ENCODE data around the gene MMP7. TPM values are rescaled to one million over a fixed set of nuclear protein-coding genes. Genes with fewer than 3 reads are reported as not detected.

The MMP7 gene, protein sequence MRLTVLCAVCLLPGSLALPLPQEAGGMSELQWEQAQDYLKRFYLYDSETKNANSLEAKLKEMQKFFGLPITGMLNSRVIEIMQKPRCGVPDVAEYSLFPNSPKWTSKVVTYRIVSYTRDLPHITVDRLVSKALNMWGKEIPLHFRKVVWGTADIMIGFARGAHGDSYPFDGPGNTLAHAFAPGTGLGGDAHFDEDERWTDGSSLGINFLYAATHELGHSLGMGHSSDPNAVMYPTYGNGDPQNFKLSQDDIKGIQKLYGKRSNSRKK
- not detected in 2 replicates for total RNA-seq (2012; rRNA removed)
- polyA plus RNA-seq (2012; rRNA removed): not detected in 2 replicates
- polyA plus RNA-seq (2012; cell fraction: cytosol; rRNA removed): not detected in 2 replicates
- polyA plus RNA-seq (2012; cell fraction: nucleus; rRNA removed; ENCODE audit: low replicate concordance): not detected in 2 replicates
- Bru-seq, nascent RNA: not detected
- not detected for BruChase-seq, experiment 1, labeled RNA remaining after a 6-hour chase
- BruChase-seq, experiment 2, labeled RNA remaining after a 2-hour chase: not detected
- long read RNA-seq: 0 reads

- Histone ChIP-seq H3K14ac (replicated peaks; ENCODE audit: low read depth, low read length) (no peak within 1 kb of the TSS), H3K27me3 (ENCODE audit: control insufficient read depth, insufficient read depth, low read length) (peaks cover 3% of the 10 kb centered on the region; the same call in 1 of the 2 replicates), H2AK5ac (ENCODE audit: low read depth, low read length) (peak within 1 kb of the TSS; percentile 40; the same call in 1 of the 2 replicates), H3K56ac (ENCODE audit: extremely low read depth, insufficient read depth, low read length) (no peak within 1 kb of the TSS), H3K9ac (ENCODE audit: low read depth, low read length) (no peak within 1 kb of the TSS), H3K36me3 (ENCODE audit: control insufficient read depth, insufficient read depth, low read length) (no peaks in the 10 kb centered on the region), H2BK5ac (ENCODE audit: low read depth, low read length, poor library complexity, severe bottlenecking) (no peak within 1 kb of the TSS), H3K9me3 (ENCODE audit: control insufficient read depth, insufficient read depth, low read length) (no peaks in the 10 kb centered on the region), H3K4me2 (ENCODE audit: low read depth, low read length) (no peak within 1 kb of the TSS), H4K8ac (ENCODE audit: low read depth in 2 of 2, low read length in 2 of 2) (no peak within 1 kb of the TSS), H2BK120ac (ENCODE audit: low read depth, low read length) (no peak within 1 kb of the TSS), H4K91ac (ENCODE audit: insufficient read depth, low read depth, low read length) (no peak within 1 kb of the TSS), H3K79me1 (ENCODE audit: low read depth in 1 of 2, low read length in 2 of 2) (no peaks in the 10 kb centered on the region), H2AFZ (replicated peaks; ENCODE audit: low read length, poor library complexity) (peak within 1 kb of the TSS; percentile 65), H3K18ac (ENCODE audit: low read depth, low read length) (no peak within 1 kb of the TSS), H3K4me1 (ENCODE audit: control insufficient read depth, insufficient read depth, low read length) (no peaks in the 10 kb centered on the region), H2AK9ac (replicated peaks; ENCODE audit: low read depth, low read length, poor library complexity) (no peak within 1 kb of the TSS), H3K4ac (ENCODE audit: low read depth, low read length) (no peak within 1 kb of the TSS), H3K9me1 (ENCODE audit: insufficient read depth, low read length) (no peaks in the 10 kb centered on the region), H3K27ac (ENCODE audit: insufficient read depth, low read length) (no peak within 1 kb of the TSS), H4K5ac (ENCODE audit: low read depth, low read length) (no peak within 1 kb of the TSS), H2BK20ac (ENCODE audit: low read depth, low read length) (no peak within 1 kb of the TSS), H3K23ac (ENCODE audit: low read depth, low read length) (no peak within 1 kb of the TSS), H4K20me1 (ENCODE audit: insufficient read depth, low read length) (no peaks in the 10 kb centered on the region), H2BK15ac (ENCODE audit: low read depth, low read length) (no peak within 1 kb of the TSS), H3K4me3 (ENCODE audit: insufficient read depth, low read depth, low read length) (no peak within 1 kb of the TSS)
- ATAC-seq (ENCODE audit: low read depth) (no peak; the same call in 1 of the 2 replicates), DNase-seq (peak; percentile 57)
- TF ChIP-seq CEBPB (IDR thresholded peaks at IDR 0.05; ENCODE audit: low read depth, low read length): no peak
- no peak for TF ChIP-seq FOS (IDR thresholded peaks at IDR 0.05; ENCODE audit: low read depth, low read length)
- TF ChIP-seq POLR2A (IDR thresholded peaks at IDR 0.05; ENCODE audit: low read depth, low read length): no peak
- TF ChIP-seq RCOR1 (IDR thresholded peaks at IDR 0.05; ENCODE audit: insufficient replicate concordance, low read length): no peak
- no peak for TF ChIP-seq MAZ (IDR thresholded peaks at IDR 0.05; ENCODE audit: borderline replicate concordance, low read depth, low read length)
- no peak for TF ChIP-seq MXI1 (IDR thresholded peaks at IDR 0.05; ENCODE audit: borderline replicate concordance, low read depth, low read length)
- TF ChIP-seq CHD1 (IDR thresholded peaks at IDR 0.05; ENCODE audit: low read depth, low read length): no peak
- TF ChIP-seq, protein P1, sequence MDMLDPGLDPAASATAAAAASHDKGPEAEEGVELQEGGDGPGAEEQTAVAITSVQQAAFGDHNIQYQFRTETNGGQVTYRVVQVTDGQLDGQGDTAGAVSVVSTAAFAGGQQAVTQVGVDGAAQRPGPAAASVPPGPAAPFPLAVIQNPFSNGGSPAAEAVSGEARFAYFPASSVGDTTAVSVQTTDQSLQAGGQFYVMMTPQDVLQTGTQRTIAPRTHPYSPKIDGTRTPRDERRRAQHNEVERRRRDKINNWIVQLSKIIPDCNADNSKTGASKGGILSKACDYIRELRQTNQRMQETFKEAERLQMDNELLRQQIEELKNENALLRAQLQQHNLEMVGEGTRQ (IDR thresholded peaks at IDR 0.05; ENCODE audit: low read depth, low read length): no peak
- TF ChIP-seq MAFK (IDR thresholded peaks at IDR 0.05; ENCODE audit: low read depth, low read length): no peak
- ChIA-PET POLR2A (ENCODE audit: unreplicated experiment) (no interaction called here), CTCF (no interaction called here)
- in situ Hi-C loops (cut with MboI; ENCODE audit: low sequenced_read_pairs) (no loop called here), intact Hi-C loops (cut with micrococcal nuclease) (no loop called here), dilution Hi-C loops (cut with HindIII; ENCODE audit: low sequenced_read_pairs, unreplicated experiment) (no loop called here)
- no CpG with 5 or more reads among the region's 8 CpGs for WGBS, 2 experiments (ENCODE audit: extremely low coverage in 2 of 2, insufficient read length in 1 of 2)
- no TSS peak for BruUV-seq (replicated peaks)
Measured at GRCh38 chr11:102530558-102530957, at the start of gene MMP7. Gene MMP7 (minus strand): TSS chr11:102530747. CDS start chr11:102530700, 47 bp downstream.
